CD14-positive monocyte (primary cell): ENCODE data around the gene FOXN1. TPM values are rescaled to one million over a fixed set of nuclear protein-coding genes. Genes with fewer than 3 reads are reported as not detected.

Source experiments
- DNase-seq, 3 donors: peaks; one replicate each; pipeline ENCODE4 v3.0.0-alpha.2; 2011 to 2022
- H2AFZ ChIP-seq: 2 replicates; pipeline ENCODE4 v1.6.0; 2012; ENCODE audit warnings: mild to moderate bottlenecking, low read depth, low read length, inconsistent platforms; ENCODE audit not compliant: insufficient read depth, poor library complexity, severe bottlenecking
- H3K27ac ChIP-seq, 2 donors: 1 replicate in 1 of 2; 2 replicates in 1 of 2; pipeline ENCODE4 v1.5.1; 2012 to 2013; ENCODE audit warnings: low read length in 2 of 2, control low read depth in 1 of 2, inconsistent platforms in 1 of 2, low read depth in 1 of 2, mild to moderate bottlenecking in 1 of 2
- H3K27me3 ChIP-seq, 2 donors: one replicate each; pipeline versions ENCODE4 v1.6.0 to v1.6.1; 2011 to 2013; ENCODE audit warnings: low read length in 2 of 2; ENCODE audit not compliant: control insufficient read depth in 2 of 2, insufficient read depth in 2 of 2
- H3K36me3 ChIP-seq, 2 donors: replicated peaks in 1 of 2; 1 replicate in 1 of 2; 2 replicates in 1 of 2; pipeline versions ENCODE4 v1.5.1 to v1.6.1; 2012 to 2013; ENCODE audit warnings: low read length in 2 of 2, control low read depth in 1 of 2, inconsistent platforms in 1 of 2, mild to moderate bottlenecking in 1 of 2; ENCODE audit not compliant: insufficient read depth in 2 of 2, control insufficient read depth in 1 of 2
- H3K4me1 ChIP-seq, 2 donors: 1 replicate in 1 of 2; 2 replicates in 1 of 2; pipeline versions ENCODE4 v1.5.1 to v1.6.1; 2012 to 2013; ENCODE audit warnings: low read length in 2 of 2, control low read depth in 1 of 2, inconsistent platforms in 1 of 2, mild to moderate bottlenecking in 1 of 2, moderate library complexity in 1 of 2; ENCODE audit not compliant: insufficient read depth in 2 of 2, control insufficient read depth in 1 of 2
- H3K4me2 ChIP-seq: replicated peaks from 2 replicates; pipeline ENCODE3; 2012; ENCODE audit warnings: low read length, moderate library complexity, mild to moderate bottlenecking; ENCODE audit not compliant: poor library complexity, severe bottlenecking; ENCODE audit errors: extremely low read depth
- H3K4me3 ChIP-seq, 3 experiments: fragments of 200-600 bp in 1 of 3; sonication (generic) in 1 of 3; replicated peaks in 1 of 3; 1 replicate in 2 of 3; 2 replicates in 1 of 3; pipeline ENCODE4 v1.5.1; 2011 to 2013; ENCODE audit warnings: low read length in 3 of 3, mild to moderate bottlenecking in 3 of 3, control low read depth in 2 of 3, low read depth in 2 of 3, inconsistent platforms in 1 of 3, moderate library complexity in 1 of 3
- H3K79me2 ChIP-seq: 2 replicates; pipeline ENCODE4 v1.6.0; 2012; ENCODE audit warnings: mild to moderate bottlenecking, control low read depth, inconsistent platforms, low read length, moderate library complexity; ENCODE audit not compliant: insufficient read depth
- H3K9ac ChIP-seq: 2 replicates; pipeline ENCODE4 v1.6.0; 2017; ENCODE audit warnings: low read length, mild to moderate bottlenecking; ENCODE audit not compliant: insufficient read depth, poor library complexity, severe bottlenecking
- H3K9me3 ChIP-seq, 2 donors: replicated peaks in 1 of 2; 1 replicate in 1 of 2; 2 replicates in 1 of 2; pipeline versions ENCODE4 v1.5.1 to v1.6.1; 2012 to 2013; ENCODE audit warnings: low read length in 2 of 2, control low read depth in 1 of 2; ENCODE audit not compliant: control insufficient read depth in 1 of 2, insufficient read depth in 1 of 2
- H4K20me1 ChIP-seq: 2 replicates; pipeline ENCODE4 v1.6.0; 2012; ENCODE audit warnings: mild to moderate bottlenecking, low read length, control low read depth, moderate library complexity; ENCODE audit not compliant: insufficient read depth
- H3K27ac Mint-ChIP-seq, 7 donors: one replicate each; pipeline ENCODE4 v1.8.0; 2020; ENCODE audit warnings: mild to moderate bottlenecking in 7 of 7, mixed read lengths in 7 of 7, moderate library complexity in 6 of 7, inconsistent platforms in 2 of 7
- H3K27me3 Mint-ChIP-seq, 3 donors: one replicate each; pipeline ENCODE4 v1.8.0; 2021 to 2022; ENCODE audit warnings: low read depth in 3 of 3, mild to moderate bottlenecking in 3 of 3, mixed read lengths in 3 of 3, moderate library complexity in 3 of 3, inconsistent platforms in 1 of 3
- H3K36me3 Mint-ChIP-seq, 2 donors: one replicate each; pipeline ENCODE4 v1.8.0; 2020; ENCODE audit warnings: mixed read lengths in 2 of 2, inconsistent platforms in 1 of 2, mild to moderate bottlenecking in 1 of 2
- H3K4me1 Mint-ChIP-seq: one replicate; pipeline ENCODE4 v1.8.0; 2020; ENCODE audit warnings: mild to moderate bottlenecking, mixed read lengths
- H3K4me3 Mint-ChIP-seq, 2 donors: one replicate each; pipeline ENCODE4 v1.8.0; 2020; ENCODE audit warnings: mild to moderate bottlenecking in 2 of 2, mixed read lengths in 2 of 2, moderate library complexity in 1 of 2
- H3K9me3 Mint-ChIP-seq, 7 donors: one replicate each; pipeline ENCODE4 v1.8.0; 2020 to 2022; ENCODE audit warnings: mixed read lengths in 7 of 7, mild to moderate bottlenecking in 6 of 7, moderate library complexity in 6 of 7, inconsistent platforms in 2 of 7
- WGBS: methylation state at CpG from one replicate; pipeline ENCODE4 v1.1.5; 2013; ENCODE audit warnings: missing lambda C conversion rate; ENCODE audit not compliant: insufficient coverage; 5-methylcytosine and 5-hydroxymethylcytosine counted together
- intact Hi-C, 2 donors: fragments of 100-400 bp; cut with micrococcal nuclease; formaldehyde crosslinking; loops; one replicate each; pipeline versions ENCODE4 v1.15.0 to v1.15.1; 2023
- polyA plus RNA-seq, 3 donors: library from polyadenylated mRNA; depleted of rRNA in 1 of 3; unstranded in 2 of 3; stranded (reverse) in 1 of 3; fragments of 300-500 nt in 2 of 3; fragments of >200 nt in 1 of 3; fragmentation: Illumina TruSeq in 2 of 3; gene quantifications; 1 replicate in 2 of 3; 2 replicates in 1 of 3; pipeline ENCODE4 v1.2.3, GENCODE V29; 2012 to 2021
- TF ChIP-seq, protein P1 (sequence below): fragments of 200-600 bp; IDR thresholded peaks from one replicate; pipeline ENCODE4 v1.8.0; 2022; ENCODE audit warnings: antibody characterized with exemption, mild to moderate bottlenecking

Gene FOXN1
- polyA plus RNA-seq, 3 donors: not detected

GRCh38 chr17:28473542-28473941 is 32.6 kb upstream of the FOXN1 start, which contains the start of gene SLC13A2:
Gene SLC13A2, plus strand, starts transcription at chr17:28473644. Its CDS starts 69 bp downstream, at chr17:28473713.
- Histone ChIP-seq H3K27me3 (no peaks in the 10 kb centered on the region), H3K4me2 (no peak within 1 kb of the TSS), H2AFZ (no peak within 1 kb of the TSS), H3K79me2 (no peaks in the 10 kb centered on the region), H3K9me3 (no peaks in the 10 kb centered on the region), H3K4me1 (peaks cover 41 to 49% of the 10 kb centered on the region in 2 donors), H3K36me3 (no peaks in the 10 kb centered on the region), H4K20me1 (no peaks in the 10 kb centered on the region), H3K4me3 (no peak within 1 kb of the TSS), H3K9ac (no peak within 1 kb of the TSS), H3K27ac (no peak within 1 kb of the TSS)
- WGBS: 92% methylated on average over 4 of the region's 5 CpGs
- intact Hi-C loops: no loop called here
- Mint-ChIP-seq H3K27ac (peak within 1 kb of the TSS in 3 of 7 donors; percentile 37 to 70 (median 51)), H3K4me3 (no peak within 1 kb of the TSS), H3K27me3 (peaks cover 0 to 7% (median 0%) of the 10 kb centered on the region in 3 donors), H3K9me3 (no peaks in the 10 kb centered on the region), H3K4me1 (peaks cover 64% of the 10 kb centered on the region), H3K36me3 (no peaks in the 10 kb centered on the region)
- DNase-seq: no peak
- TF ChIP-seq, protein P1, sequence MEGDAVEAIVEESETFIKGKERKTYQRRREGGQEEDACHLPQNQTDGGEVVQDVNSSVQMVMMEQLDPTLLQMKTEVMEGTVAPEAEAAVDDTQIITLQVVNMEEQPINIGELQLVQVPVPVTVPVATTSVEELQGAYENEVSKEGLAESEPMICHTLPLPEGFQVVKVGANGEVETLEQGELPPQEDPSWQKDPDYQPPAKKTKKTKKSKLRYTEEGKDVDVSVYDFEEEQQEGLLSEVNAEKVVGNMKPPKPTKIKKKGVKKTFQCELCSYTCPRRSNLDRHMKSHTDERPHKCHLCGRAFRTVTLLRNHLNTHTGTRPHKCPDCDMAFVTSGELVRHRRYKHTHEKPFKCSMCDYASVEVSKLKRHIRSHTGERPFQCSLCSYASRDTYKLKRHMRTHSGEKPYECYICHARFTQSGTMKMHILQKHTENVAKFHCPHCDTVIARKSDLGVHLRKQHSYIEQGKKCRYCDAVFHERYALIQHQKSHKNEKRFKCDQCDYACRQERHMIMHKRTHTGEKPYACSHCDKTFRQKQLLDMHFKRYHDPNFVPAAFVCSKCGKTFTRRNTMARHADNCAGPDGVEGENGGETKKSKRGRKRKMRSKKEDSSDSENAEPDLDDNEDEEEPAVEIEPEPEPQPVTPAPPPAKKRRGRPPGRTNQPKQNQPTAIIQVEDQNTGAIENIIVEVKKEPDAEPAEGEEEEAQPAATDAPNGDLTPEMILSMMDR: no peak

DNA sequence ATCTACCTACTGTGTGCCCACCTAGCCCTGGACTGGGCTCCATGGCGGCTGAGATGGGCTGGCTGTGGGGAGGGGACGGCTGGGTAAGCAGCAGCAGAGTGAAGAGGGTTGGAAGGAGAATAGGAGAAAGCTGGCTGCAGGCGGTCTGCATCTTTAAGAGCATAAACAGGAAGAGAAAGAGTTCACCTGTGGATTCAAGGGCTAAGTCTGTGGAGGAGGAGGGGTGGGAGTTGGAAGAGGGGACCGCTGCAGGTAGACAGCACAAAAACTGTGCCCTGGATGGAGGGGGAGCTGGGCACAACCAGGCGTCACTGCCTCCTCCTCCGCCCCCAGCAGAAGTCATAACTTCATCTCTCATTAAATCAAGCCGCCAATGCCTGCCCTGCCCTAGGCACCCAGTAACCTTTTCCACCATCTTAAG is 32.0 kb upstream of the FOXN1 start:
- no peak overlapping the region for H2AFZ ChIP-seq
- H3K79me2 ChIP-seq: no peaks in the 10 kb centered on the region
- Mint-ChIP-seq H3K36me3 (no peaks in the 10 kb centered on the region), H3K4me3 (no peak overlapping the region), H3K9me3 (no peaks in the 10 kb centered on the region), H3K27me3 (peaks cover 0 to 7% (median 0%) of the 10 kb centered on the region in 3 donors), H3K27ac (peak overlapping the region in 2 of 7 donors; percentile 37 to 70), H3K4me1 (peaks cover 64% of the 10 kb centered on the region)
- TF ChIP-seq, protein P1: no peak
- H3K4me2 ChIP-seq: no peak overlapping the region
- no peaks in the 10 kb centered on the region for H4K20me1 ChIP-seq
- H3K27me3 ChIP-seq: no peaks in the 10 kb centered on the region
- no peak overlapping the region for H3K4me3 ChIP-seq
- H3K4me1 ChIP-seq: peaks cover 40 to 49% of the 10 kb centered on the region in 2 donors
- no peak overlapping the region for H3K27ac ChIP-seq
- no peaks in the 10 kb centered on the region for H3K9me3 ChIP-seq
- no peak for DNase-seq
- intact Hi-C loops: no loop called here
- H3K9ac ChIP-seq: no peak overlapping the region
- no peaks in the 10 kb centered on the region for H3K36me3 ChIP-seq
- WGBS: 100% methylated on average over 3 of the region's 7 CpGs
